ENCODE data around the gene CRYGN. TPM values are rescaled to one million over a fixed set of nuclear protein-coding genes. Genes with fewer than 3 reads are reported as not detected.

The CRYGN gene
- total and polyA plus RNA-seq, 2 experiments from 2014 or later, result 0.59 to 1.5 TPM

DNA sequence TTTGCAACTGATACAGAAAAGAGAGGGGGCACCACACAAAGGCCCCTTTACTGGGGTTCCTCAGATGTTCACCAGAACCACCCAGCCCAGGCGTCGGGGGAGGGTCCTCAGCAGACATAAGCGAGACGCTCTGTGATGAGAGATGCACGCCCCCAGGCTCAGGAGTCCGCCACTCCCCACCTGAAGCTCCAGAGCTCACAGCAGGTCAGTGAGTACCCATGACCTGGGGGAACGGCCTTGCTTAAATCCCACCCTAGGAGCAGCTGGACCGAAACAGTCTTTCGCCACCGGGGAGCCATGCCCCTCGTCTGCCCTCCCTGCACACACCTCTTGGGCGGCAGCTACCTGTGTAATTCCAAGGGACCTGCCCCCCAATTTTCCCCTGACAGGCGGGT, 2.8 kb downstream of the CRYGN start:
- Mint-ChIP-seq H3K4me3 (no peak overlapping the region), H3K4me1 (peaks cover 26% of the 10 kb centered on the region), H3K9me3 (no peaks in the 10 kb centered on the region), H3K27ac (no peak overlapping the region), H3K36me3 (ENCODE audit: low read depth) (no peaks in the 10 kb centered on the region; the same call in 2 of the 3 replicates), H3K27me3 (ENCODE audit: insufficient read depth, low read depth, poor library complexity) (peaks cover 17% of the 10 kb centered on the region)
- no peak for ATAC-seq
- H3K4me3 ChIP-seq, result no peak overlapping the region
- peaks cover 10% of the 10 kb centered on the region; the same call in 1 of the 2 replicates for H3K27me3 ChIP-seq (ENCODE audit: insufficient read depth)
- H3K79me2 ChIP-seq (replicated peaks; ENCODE audit: insufficient read depth), result no peaks in the 10 kb centered on the region
- peaks cover 25% of the 10 kb centered on the region for H3K4me1 ChIP-seq (ENCODE audit: insufficient read depth)
- TF ChIP-seq ZNF114 (CRISPR knock-in tag; IDR thresholded peaks at IDR 0.05), result no peak
- no peak for TF ChIP-seq EZH2phosphoT487 (IDR thresholded peaks at IDR 0.05; ENCODE audit: unreplicated experiment)
- TF ChIP-seq, protein P1, sequence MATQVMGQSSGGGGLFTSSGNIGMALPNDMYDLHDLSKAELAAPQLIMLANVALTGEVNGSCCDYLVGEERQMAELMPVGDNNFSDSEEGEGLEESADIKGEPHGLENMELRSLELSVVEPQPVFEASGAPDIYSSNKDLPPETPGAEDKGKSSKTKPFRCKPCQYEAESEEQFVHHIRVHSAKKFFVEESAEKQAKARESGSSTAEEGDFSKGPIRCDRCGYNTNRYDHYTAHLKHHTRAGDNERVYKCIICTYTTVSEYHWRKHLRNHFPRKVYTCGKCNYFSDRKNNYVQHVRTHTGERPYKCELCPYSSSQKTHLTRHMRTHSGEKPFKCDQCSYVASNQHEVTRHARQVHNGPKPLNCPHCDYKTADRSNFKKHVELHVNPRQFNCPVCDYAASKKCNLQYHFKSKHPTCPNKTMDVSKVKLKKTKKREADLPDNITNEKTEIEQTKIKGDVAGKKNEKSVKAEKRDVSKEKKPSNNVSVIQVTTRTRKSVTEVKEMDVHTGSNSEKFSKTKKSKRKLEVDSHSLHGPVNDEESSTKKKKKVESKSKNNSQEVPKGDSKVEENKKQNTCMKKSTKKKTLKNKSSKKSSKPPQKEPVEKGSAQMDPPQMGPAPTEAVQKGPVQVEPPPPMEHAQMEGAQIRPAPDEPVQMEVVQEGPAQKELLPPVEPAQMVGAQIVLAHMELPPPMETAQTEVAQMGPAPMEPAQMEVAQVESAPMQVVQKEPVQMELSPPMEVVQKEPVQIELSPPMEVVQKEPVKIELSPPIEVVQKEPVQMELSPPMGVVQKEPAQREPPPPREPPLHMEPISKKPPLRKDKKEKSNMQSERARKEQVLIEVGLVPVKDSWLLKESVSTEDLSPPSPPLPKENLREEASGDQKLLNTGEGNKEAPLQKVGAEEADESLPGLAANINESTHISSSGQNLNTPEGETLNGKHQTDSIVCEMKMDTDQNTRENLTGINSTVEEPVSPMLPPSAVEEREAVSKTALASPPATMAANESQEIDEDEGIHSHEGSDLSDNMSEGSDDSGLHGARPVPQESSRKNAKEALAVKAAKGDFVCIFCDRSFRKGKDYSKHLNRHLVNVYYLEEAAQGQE (IDR thresholded peaks at IDR 0.05; ENCODE audit: unreplicated experiment), result no peak
- TF ChIP-seq POLR2AphosphoS5 (IDR thresholded peaks at IDR 0.05; ENCODE audit: low read depth), result no peak
- TF ChIP-seq, protein P2, sequence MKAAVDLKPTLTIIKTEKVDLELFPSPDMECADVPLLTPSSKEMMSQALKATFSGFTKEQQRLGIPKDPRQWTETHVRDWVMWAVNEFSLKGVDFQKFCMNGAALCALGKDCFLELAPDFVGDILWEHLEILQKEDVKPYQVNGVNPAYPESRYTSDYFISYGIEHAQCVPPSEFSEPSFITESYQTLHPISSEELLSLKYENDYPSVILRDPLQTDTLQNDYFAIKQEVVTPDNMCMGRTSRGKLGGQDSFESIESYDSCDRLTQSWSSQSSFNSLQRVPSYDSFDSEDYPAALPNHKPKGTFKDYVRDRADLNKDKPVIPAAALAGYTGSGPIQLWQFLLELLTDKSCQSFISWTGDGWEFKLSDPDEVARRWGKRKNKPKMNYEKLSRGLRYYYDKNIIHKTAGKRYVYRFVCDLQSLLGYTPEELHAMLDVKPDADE (IDR thresholded peaks at IDR 0.05), result no peak
- no peak for TF ChIP-seq NANOG (IDR thresholded peaks at IDR 0.05; ENCODE audit: borderline replicate concordance)
- no peak for TF ChIP-seq ZNF331 (CRISPR knock-in tag; IDR thresholded peaks at IDR 0.05; ENCODE audit: low read depth)
- TF ChIP-seq, protein P3, sequence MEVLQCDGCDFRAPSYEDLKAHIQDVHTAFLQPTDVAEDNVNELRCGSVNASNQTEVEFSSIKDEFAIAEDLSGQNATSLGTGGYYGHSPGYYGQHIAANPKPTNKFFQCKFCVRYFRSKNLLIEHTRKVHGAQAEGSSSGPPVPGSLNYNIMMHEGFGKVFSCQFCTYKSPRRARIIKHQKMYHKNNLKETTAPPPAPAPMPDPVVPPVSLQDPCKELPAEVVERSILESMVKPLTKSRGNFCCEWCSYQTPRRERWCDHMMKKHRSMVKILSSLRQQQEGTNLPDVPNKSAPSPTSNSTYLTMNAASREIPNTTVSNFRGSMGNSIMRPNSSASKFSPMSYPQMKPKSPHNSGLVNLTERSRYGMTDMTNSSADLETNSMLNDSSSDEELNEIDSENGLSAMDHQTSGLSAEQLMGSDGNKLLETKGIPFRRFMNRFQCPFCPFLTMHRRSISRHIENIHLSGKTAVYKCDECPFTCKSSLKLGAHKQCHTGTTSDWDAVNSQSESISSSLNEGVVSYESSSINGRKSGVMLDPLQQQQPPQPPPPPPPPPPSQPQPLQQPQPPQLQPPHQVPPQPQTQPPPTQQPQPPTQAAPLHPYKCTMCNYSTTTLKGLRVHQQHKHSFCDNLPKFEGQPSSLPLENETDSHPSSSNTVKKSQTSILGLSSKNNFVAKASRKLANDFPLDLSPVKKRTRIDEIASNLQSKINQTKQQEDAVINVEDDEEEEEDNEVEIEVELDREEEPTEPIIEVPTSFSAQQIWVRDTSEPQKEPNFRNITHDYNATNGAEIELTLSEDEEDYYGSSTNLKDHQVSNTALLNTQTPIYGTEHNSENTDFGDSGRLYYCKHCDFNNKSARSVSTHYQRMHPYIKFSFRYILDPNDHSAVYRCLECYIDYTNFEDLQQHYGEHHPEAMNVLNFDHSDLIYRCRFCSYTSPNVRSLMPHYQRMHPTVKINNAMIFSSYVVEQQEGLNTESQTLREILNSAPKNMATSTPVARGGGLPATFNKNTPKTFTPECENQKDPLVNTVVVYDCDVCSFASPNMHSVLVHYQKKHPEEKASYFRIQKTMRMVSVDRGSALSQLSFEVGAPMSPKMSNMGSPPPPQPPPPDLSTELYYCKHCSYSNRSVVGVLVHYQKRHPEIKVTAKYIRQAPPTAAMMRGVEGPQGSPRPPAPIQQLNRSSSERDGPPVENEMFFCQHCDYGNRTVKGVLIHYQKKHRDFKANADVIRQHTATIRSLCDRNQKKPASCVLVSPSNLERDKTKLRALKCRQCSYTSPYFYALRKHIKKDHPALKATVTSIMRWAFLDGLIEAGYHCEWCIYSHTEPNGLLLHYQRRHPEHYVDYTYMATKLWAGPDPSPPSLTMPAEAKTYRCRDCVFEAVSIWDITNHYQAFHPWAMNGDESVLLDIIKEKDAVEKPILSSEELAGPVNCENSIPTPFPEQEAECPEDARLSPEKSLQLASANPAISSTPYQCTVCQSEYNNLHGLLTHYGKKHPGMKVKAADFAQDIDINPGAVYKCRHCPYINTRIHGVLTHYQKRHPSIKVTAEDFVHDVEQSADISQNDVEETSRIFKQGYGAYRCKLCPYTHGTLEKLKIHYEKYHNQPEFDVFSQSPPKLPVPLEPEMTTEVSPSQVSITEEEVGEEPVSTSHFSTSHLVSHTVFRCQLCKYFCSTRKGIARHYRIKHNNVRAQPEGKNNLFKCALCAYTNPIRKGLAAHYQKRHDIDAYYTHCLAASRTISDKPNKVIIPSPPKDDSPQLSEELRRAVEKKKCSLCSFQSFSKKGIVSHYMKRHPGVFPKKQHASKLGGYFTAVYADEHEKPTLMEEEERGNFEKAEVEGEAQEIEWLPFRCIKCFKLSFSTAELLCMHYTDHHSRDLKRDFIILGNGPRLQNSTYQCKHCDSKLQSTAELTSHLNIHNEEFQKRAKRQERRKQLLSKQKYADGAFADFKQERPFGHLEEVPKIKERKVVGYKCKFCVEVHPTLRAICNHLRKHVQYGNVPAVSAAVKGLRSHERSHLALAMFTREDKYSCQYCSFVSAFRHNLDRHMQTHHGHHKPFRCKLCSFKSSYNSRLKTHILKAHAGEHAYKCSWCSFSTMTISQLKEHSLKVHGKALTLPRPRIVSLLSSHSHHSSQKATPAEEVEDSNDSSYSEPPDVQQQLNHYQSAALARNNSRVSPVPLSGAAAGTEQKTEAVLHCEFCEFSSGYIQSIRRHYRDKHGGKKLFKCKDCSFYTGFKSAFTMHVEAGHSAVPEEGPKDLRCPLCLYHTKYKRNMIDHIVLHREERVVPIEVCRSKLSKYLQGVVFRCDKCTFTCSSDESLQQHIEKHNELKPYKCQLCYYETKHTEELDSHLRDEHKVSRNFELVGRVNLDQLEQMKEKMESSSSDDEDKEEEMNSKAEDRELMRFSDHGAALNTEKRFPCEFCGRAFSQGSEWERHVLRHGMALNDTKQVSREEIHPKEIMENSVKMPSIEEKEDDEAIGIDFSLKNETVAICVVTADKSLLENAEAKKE (CRISPR knock-in tag; IDR thresholded peaks at IDR 0.05), result no peak
- TF ChIP-seq CTCF (conservative IDR thresholded peaks at IDR 0.05; ENCODE audit: low read depth in 2 of 2), result no peak
- TF ChIP-seq JUNB (IDR thresholded peaks at IDR 0.05; ENCODE audit: unreplicated experiment), result no peak
- no peak for TF ChIP-seq STAT1 (IDR thresholded peaks at IDR 0.05; ENCODE audit: unreplicated experiment)
- no peak for TF ChIP-seq CREB1 (CRISPR knock-in tag; IDR thresholded peaks at IDR 0.05; ENCODE audit: low read depth)
- TF ChIP-seq EZH2 (IDR thresholded peaks at IDR 0.05; ENCODE audit: low read depth, unreplicated experiment), result no peak
- no peaks in the 10 kb centered on the region for H3K36me3 ChIP-seq (ENCODE audit: insufficient read depth)
- H2AFZ ChIP-seq, result no peak overlapping the region
- H3K4me2 ChIP-seq, result no peak overlapping the region
- H4K20me1 ChIP-seq (replicated peaks; ENCODE audit: insufficient read depth), result no peaks in the 10 kb centered on the region
- no peak for DNase-seq (ENCODE audit: low spot score)
- H3F3A ChIP-seq (replicated peaks; ENCODE audit: low read depth), result peaks cover 8% of the 10 kb centered on the region
- no peaks in the 10 kb centered on the region for H3K9me2 ChIP-seq (ENCODE audit: insufficient read depth)
- H3K27ac ChIP-seq (ENCODE audit: low read depth), result no peak overlapping the region

Measured in GM23338 (cell line).